ENCODE data around the gene SEMA3F.

Gene SEMA3F

DNA sequence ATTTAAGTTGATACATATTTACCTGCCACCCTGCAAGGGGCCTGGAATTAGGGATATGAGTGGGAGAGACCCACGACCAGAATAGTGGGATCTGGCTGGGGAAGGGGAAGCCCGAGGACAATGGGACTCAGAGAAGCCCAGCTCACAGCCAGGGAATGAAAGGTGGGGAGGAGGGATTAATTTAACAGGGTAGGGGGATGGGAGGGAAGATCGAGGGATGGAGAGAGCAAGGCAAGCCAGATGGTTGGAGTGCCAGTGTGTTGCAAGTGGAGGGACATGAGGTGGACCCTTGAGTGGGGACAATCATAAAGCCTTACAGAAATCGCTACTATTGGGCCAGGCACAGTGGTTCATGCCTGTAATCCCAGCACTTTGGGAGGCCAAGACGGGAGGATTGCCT lies 76.5 kb downstream of the SEMA3F start:
- peaks cover 2 to 61% (median 40%) of the 10 kb centered on the region in 4 experiments for H3K4me1 ChIP-seq (ENCODE audit: control extremely low read depth in 1 of 4, control insufficient read depth in 4 of 4, insufficient read depth in 4 of 4, low read length in 3 of 4)
- no peak for DNase-seq
- POLR2A ChIA-PET, result no interaction called here
- no peaks in the 10 kb centered on the region for H3K36me3 ChIP-seq (ENCODE audit: control insufficient read depth in 4 of 4, insufficient read depth in 4 of 4, low read length in 3 of 4)
- H3K4me3 ChIP-seq (ENCODE audit: control insufficient read depth in 1 of 7, extremely low read depth in 1 of 7, insufficient read depth in 4 of 7, low read depth in 2 of 7, low read length in 6 of 7), result no peak overlapping the region
- CTCF ChIA-PET, result interaction anchor here (2.0 to 72.5 kb wide), 4 partner anchors 0 to 92 kb away, joined by 5 to 1875 read pairs (median 1056); partner anchors contain the start of genes GNAI2, GNAT1, LSMEM2 and SEMA3B
- no peak overlapping the region for H3K27ac ChIP-seq (ENCODE audit: insufficient read depth in 1 of 2, low read depth in 1 of 2, low read length in 2 of 2, poor library complexity in 1 of 2, severe bottlenecking in 2 of 2)
- WGBS (ENCODE audit: insufficient coverage), result 100% methylated on average over 5 of the region's 5 CpGs
- H3K27me3 ChIP-seq (replicated peaks in 2 of 5; ENCODE audit: control insufficient read depth in 4 of 5, insufficient read depth in 5 of 5, low read length in 4 of 5), result no peaks in the 10 kb centered on the region
- H3K9me3 ChIP-seq (ENCODE audit: control extremely low read depth in 1 of 5, control insufficient read depth in 4 of 5, insufficient read depth in 2 of 5, low read depth in 1 of 5, low read length in 4 of 5), result no peaks in the 10 kb centered on the region

DNA sequence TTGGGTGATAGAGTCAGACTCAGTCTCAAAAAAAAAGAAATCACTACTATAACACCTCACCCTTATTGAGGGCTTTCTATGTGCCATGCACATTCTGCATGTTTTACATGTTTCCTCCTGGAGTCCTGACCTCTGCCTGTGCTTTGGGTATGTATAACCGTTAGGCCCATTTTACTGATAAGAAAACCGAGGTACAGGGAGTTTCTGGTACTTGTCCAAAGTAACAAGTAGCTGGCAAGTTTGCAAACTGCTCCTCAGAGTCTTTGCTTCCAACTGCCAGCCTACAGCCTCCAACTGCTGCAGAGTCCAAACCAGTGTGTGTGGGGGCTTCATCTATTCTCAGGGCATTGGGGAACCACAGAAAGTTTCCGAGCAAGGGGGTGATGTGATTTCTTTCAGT lies 77.2 kb downstream of the SEMA3F start:
- POLR2A ChIA-PET, result no interaction called here
- Histone ChIP-seq H3K9me3 (ENCODE audit: control extremely low read depth in 1 of 5, control insufficient read depth in 4 of 5, insufficient read depth in 2 of 5, low read depth in 1 of 5, low read length in 4 of 5) (no peaks in the 10 kb centered on the region), H3K4me1 (ENCODE audit: control extremely low read depth in 1 of 4, control insufficient read depth in 4 of 4, insufficient read depth in 4 of 4, low read length in 3 of 4) (peaks cover 2 to 61% (median 41%) of the 10 kb centered on the region in 4 experiments), H3K27ac (ENCODE audit: insufficient read depth in 1 of 2, low read depth in 1 of 2, low read length in 2 of 2, poor library complexity in 1 of 2, severe bottlenecking in 2 of 2) (no peak overlapping the region), H3K36me3 (ENCODE audit: control insufficient read depth in 4 of 4, insufficient read depth in 4 of 4, low read length in 3 of 4) (no peaks in the 10 kb centered on the region), H3K4me3 (ENCODE audit: control insufficient read depth in 1 of 7, extremely low read depth in 1 of 7, insufficient read depth in 4 of 7, low read depth in 2 of 7, low read length in 6 of 7) (no peak overlapping the region), H3K27me3 (replicated peaks in 2 of 5; ENCODE audit: control insufficient read depth in 4 of 5, insufficient read depth in 5 of 5, low read length in 4 of 5) (no peaks in the 10 kb centered on the region)
- WGBS (ENCODE audit: insufficient coverage), result 96% methylated on average over 3 of the region's 3 CpGs
- DNase-seq, result no peak
- CTCF ChIA-PET, result interaction anchor here (13.3 to 72.5 kb wide), 3 partner anchors 1 to 41 kb away, joined by 238 to 1875 read pairs (median 1875); partner anchors contain the start of genes GNAI2, GNAT1, LSMEM2 and SEMA3B

GRCh38 chr3:50233176-50233575 lies 78.1 kb downstream of the SEMA3F start:
- CTCF ChIA-PET, result interaction anchor here (13.3 to 72.5 kb wide), 3 partner anchors 1 to 42 kb away, joined by 238 to 1875 read pairs (median 1875); partner anchors contain the start of genes GNAI2, GNAT1, LSMEM2 and SEMA3B
- Histone ChIP-seq H3K4me1 (ENCODE audit: control extremely low read depth in 1 of 4, control insufficient read depth in 4 of 4, insufficient read depth in 4 of 4, low read length in 3 of 4) (peaks cover 2 to 61% (median 40%) of the 10 kb centered on the region in 4 experiments), H3K27ac (ENCODE audit: insufficient read depth in 1 of 2, low read depth in 1 of 2, low read length in 2 of 2, poor library complexity in 1 of 2, severe bottlenecking in 2 of 2) (no peak overlapping the region), H3K9me3 (ENCODE audit: control extremely low read depth in 1 of 5, control insufficient read depth in 4 of 5, insufficient read depth in 2 of 5, low read depth in 1 of 5, low read length in 4 of 5) (no peaks in the 10 kb centered on the region), H3K4me3 (ENCODE audit: control insufficient read depth in 1 of 7, extremely low read depth in 1 of 7, insufficient read depth in 4 of 7, low read depth in 2 of 7, low read length in 6 of 7) (no peak overlapping the region), H3K36me3 (ENCODE audit: control insufficient read depth in 4 of 4, insufficient read depth in 4 of 4, low read length in 3 of 4) (peaks cover 0 to 2% (median 0%) of the 10 kb centered on the region in 4 experiments), H3K27me3 (replicated peaks in 2 of 5; ENCODE audit: control insufficient read depth in 4 of 5, insufficient read depth in 5 of 5, low read length in 4 of 5) (no peaks in the 10 kb centered on the region)
- POLR2A ChIA-PET, result interaction anchor here (2.5 kb wide), 1 partner anchor 14 kb away, joined by 9 read pairs; no protein-coding TSS in a partner anchor
- WGBS (ENCODE audit: insufficient coverage), result 90% methylated on average over 2 of the region's 4 CpGs
- DNase-seq, result no peak

GRCh38 chr3:50235716-50236483 lies 80.8 kb downstream of the SEMA3F start, which contains the start of gene GNAI2:
TSS of gene GNAI2 (plus strand) at chr3:50236204. CDS start at chr3:50236336, 132 bp downstream.
- under 1% methylated on average over 65 of the region's 75 CpGs for WGBS (ENCODE audit: insufficient coverage)
- Histone ChIP-seq H3K4me3 (ENCODE audit: control insufficient read depth in 1 of 7, extremely low read depth in 1 of 7, insufficient read depth in 4 of 7, low read depth in 2 of 7, low read length in 6 of 7) (peak within 1 kb of the TSS; percentile 81 to 99 (median 97)), H3K27me3 (replicated peaks in 2 of 5; ENCODE audit: control insufficient read depth in 4 of 5, insufficient read depth in 5 of 5, low read length in 4 of 5) (no peaks in the 10 kb centered on the region), H3K36me3 (ENCODE audit: control insufficient read depth in 4 of 4, insufficient read depth in 4 of 4, low read length in 3 of 4) (peaks cover 0 to 26% (median 10%) of the 10 kb centered on the region in 4 experiments), H3K9me3 (ENCODE audit: control extremely low read depth in 1 of 5, control insufficient read depth in 4 of 5, insufficient read depth in 2 of 5, low read depth in 1 of 5, low read length in 4 of 5) (no peaks in the 10 kb centered on the region), H3K4me1 (ENCODE audit: control extremely low read depth in 1 of 4, control insufficient read depth in 4 of 4, insufficient read depth in 4 of 4, low read length in 3 of 4) (peaks cover 11 to 61% (median 52%) of the 10 kb centered on the region in 4 experiments), H3K27ac (ENCODE audit: insufficient read depth in 1 of 2, low read depth in 1 of 2, low read length in 2 of 2, poor library complexity in 1 of 2, severe bottlenecking in 2 of 2) (peak within 1 kb of the TSS; percentile 80 to 93)
- CTCF ChIA-PET, result interaction anchor here (0.5 to 72.5 kb wide), 4 partner anchors 4 to 278 kb away, joined by 3 to 1875 read pairs (median 1056); partner anchors contain the start of genes GNAI2, GNAT1, LSMEM2 and SEMA3B
- peak; percentile 97 to 99 (median 99) for DNase-seq
- POLR2A ChIA-PET, result interaction anchor here (0.6 to 2.5 kb wide), 7 partner anchors 9 to 123 kb away, joined by 3 to 9 read pairs (median 4); partner anchors contain the start of gene TMEM115

DNA sequence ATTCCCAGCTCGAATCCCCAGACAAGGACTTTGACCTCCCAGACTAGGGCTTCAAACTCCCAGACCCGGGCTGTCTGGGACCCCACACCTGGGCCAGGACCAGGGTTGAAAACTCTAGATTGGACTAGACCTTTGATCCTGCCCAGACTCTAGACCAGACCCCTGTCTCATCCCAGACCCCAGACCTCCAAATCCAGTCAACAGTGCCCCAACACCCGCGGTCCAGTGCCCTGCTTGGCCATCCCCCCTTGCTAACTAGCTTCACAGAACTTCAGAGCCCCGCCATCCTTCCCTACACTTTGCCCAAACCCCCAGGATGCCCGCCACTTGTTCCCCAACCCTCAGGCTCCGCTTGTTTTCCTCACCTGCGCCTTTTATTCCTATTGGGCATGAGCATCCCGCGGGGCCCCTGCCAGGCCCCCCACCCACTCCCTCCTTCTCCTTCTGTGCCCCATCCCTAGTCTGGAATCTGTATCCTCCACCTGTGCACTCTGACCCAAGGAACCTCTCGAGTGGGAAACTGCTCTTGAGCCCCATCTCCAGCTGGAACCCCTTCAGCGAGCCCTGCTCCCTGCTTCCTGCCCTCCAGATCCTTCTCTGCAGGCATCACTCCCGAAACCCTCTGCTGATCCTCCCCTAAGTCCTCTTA lies 81.5 kb downstream of the SEMA3F start:
- H3K4me1 ChIP-seq (ENCODE audit: control extremely low read depth in 1 of 4, control insufficient read depth in 4 of 4, insufficient read depth in 4 of 4, low read length in 3 of 4), result peaks cover 11 to 64% (median 59%) of the 10 kb centered on the region in 4 experiments
- H3K36me3 ChIP-seq (ENCODE audit: control insufficient read depth in 4 of 4, insufficient read depth in 4 of 4, low read length in 3 of 4), result peaks cover 0 to 32% (median 10%) of the 10 kb centered on the region in 4 experiments
- POLR2A ChIA-PET, result interaction anchor here (1.9 kb wide), 1 partner anchor 10 kb away, joined by 8 read pairs; no protein-coding TSS in a partner anchor
- H3K9me3 ChIP-seq (ENCODE audit: control extremely low read depth in 1 of 5, control insufficient read depth in 4 of 5, insufficient read depth in 2 of 5, low read depth in 1 of 5, low read length in 4 of 5), result no peaks in the 10 kb centered on the region
- H3K4me3 ChIP-seq (ENCODE audit: control insufficient read depth in 1 of 7, extremely low read depth in 1 of 7, insufficient read depth in 4 of 7, low read depth in 2 of 7, low read length in 6 of 7), result peak overlapping the region; percentile 81 to 99 (median 97)
- H3K27me3 ChIP-seq (replicated peaks in 2 of 5; ENCODE audit: control insufficient read depth in 4 of 5, insufficient read depth in 5 of 5, low read length in 4 of 5), result no peaks in the 10 kb centered on the region
- CTCF ChIA-PET, result interaction anchor here (0.5 to 72.5 kb wide), 4 partner anchors 5 to 125 kb away, joined by 3 to 1875 read pairs (median 1056); partner anchors contain the start of genes GNAI2, GNAT1, LSMEM2 and SEMA3B
- no peak for DNase-seq
- peak overlapping the region; percentile 80 to 93 for H3K27ac ChIP-seq (ENCODE audit: insufficient read depth in 1 of 2, low read depth in 1 of 2, low read length in 2 of 2, poor library complexity in 1 of 2, severe bottlenecking in 2 of 2)
- 0% methylated on average over 12 of the region's 13 CpGs for WGBS (ENCODE audit: insufficient coverage)

- peak overlapping the region; percentile 81 to 99 (median 97) for H3K4me3 ChIP-seq (ENCODE audit: control insufficient read depth in 1 of 7, extremely low read depth in 1 of 7, insufficient read depth in 4 of 7, low read depth in 2 of 7, low read length in 6 of 7)
- H3K9me3 ChIP-seq (ENCODE audit: control extremely low read depth in 1 of 5, control insufficient read depth in 4 of 5, insufficient read depth in 2 of 5, low read depth in 1 of 5, low read length in 4 of 5), result no peaks in the 10 kb centered on the region
- peaks cover 0 to 35% (median 10%) of the 10 kb centered on the region in 4 experiments for H3K36me3 ChIP-seq (ENCODE audit: control insufficient read depth in 4 of 4, insufficient read depth in 4 of 4, low read length in 3 of 4)
- H3K27ac ChIP-seq (ENCODE audit: insufficient read depth in 1 of 2, low read depth in 1 of 2, low read length in 2 of 2, poor library complexity in 1 of 2, severe bottlenecking in 2 of 2), result peak overlapping the region; percentile 80 to 93
- ChIA-PET CTCF (interaction anchor here (0.5 to 72.5 kb wide), 3 partner anchors 5 to 126 kb away, joined by 3 to 1875 read pairs (median 1875); partner anchors contain the start of genes GNAI2, LSMEM2, SEMA3B and SLC38A3), POLR2A (interaction anchor here (0.6 to 1.9 kb wide), 3 partner anchors 9 to 1125 kb away, joined by 3 to 8 read pairs (median 3); no protein-coding TSS in a partner anchor)
- peaks cover 11 to 70% (median 65%) of the 10 kb centered on the region in 4 experiments for H3K4me1 ChIP-seq (ENCODE audit: control extremely low read depth in 1 of 4, control insufficient read depth in 4 of 4, insufficient read depth in 4 of 4, low read length in 3 of 4)
- peak in 2 of 3 donors; percentile 48 to 59 for DNase-seq
- no peaks in the 10 kb centered on the region for H3K27me3 ChIP-seq (replicated peaks in 2 of 5; ENCODE audit: control insufficient read depth in 4 of 5, insufficient read depth in 5 of 5, low read length in 4 of 5)
- WGBS (ENCODE audit: insufficient coverage), result 0% methylated on average over 3 of the region's 7 CpGs
These were observed 82.1 kb downstream of the SEMA3F start for GRCh38 chr3:50237133-50237651.

Data from common myeloid progenitor, CD34-positive (primary cell).